ENCODE results near the gene PEX10.
"Not testable (repeated sequence)": the region's sequence is repeated elsewhere in the genome, so short reads cannot be mapped to it uniquely, and the experiment has no call there.

The PEX10 gene

GRCh38 chr1:2412395-2412772 lies at the start of gene PEX10:
PEX10 (minus strand) TSS chr1:2412564; CDS start chr1:2412502, 62 bp downstream.
- FAIRE-seq: no peak

- no peak for FAIRE-seq
Observed at GRCh38 chr1:2460996-2461751, 48.8 kb upstream of the PEX10 start.

- FAIRE-seq: no peak
Observed at GRCh38 chr1:2460203-2460602, 47.8 kb upstream of the PEX10 start.

GRCh38 chr1:2459757-2460156 lies 47.4 kb upstream of the PEX10 start:
- no peak for FAIRE-seq

- FAIRE-seq: not testable (repeated sequence)
Observed at GRCh38 chr1:2459102-2459753, 46.9 kb upstream of the PEX10 start.

GRCh38 chr1:2458687-2459086 lies 46.3 kb upstream of the PEX10 start:
- no peak for FAIRE-seq

- no peak for FAIRE-seq
Observed at GRCh38 chr1:2457444-2457843, 45.1 kb upstream of the PEX10 start.

- FAIRE-seq: no peak
Observed at GRCh38 chr1:2455757-2456156, 43.4 kb upstream of the PEX10 start.

GRCh38 chr1:2454227-2454626 lies 41.9 kb upstream of the PEX10 start:
- no peak for FAIRE-seq

- no peak for FAIRE-seq
Observed at GRCh38 chr1:2452932-2453315, 40.6 kb upstream of the PEX10 start.

GRCh38 chr1:2452201-2452931 lies 40.0 kb upstream of the PEX10 start:
- no peak for FAIRE-seq

- no peak for FAIRE-seq
Observed at GRCh38 chr1:2451741-2452140, 39.4 kb upstream of the PEX10 start.

- FAIRE-seq: no peak
Observed at GRCh38 chr1:2449636-2450454, 37.5 kb upstream of the PEX10 start.

GRCh38 chr1:2448098-2448445 lies 35.7 kb upstream of the PEX10 start:
- no peak for FAIRE-seq

GRCh38 chr1:2447276-2448097 lies 35.1 kb upstream of the PEX10 start:
- FAIRE-seq: no peak

- FAIRE-seq: no peak
Observed at GRCh38 chr1:2446861-2447260, 34.5 kb upstream of the PEX10 start.

- FAIRE-seq: no peak
Observed at GRCh38 chr1:2446394-2446793, 34.0 kb upstream of the PEX10 start.

- FAIRE-seq: no peak
Observed at GRCh38 chr1:2445823-2446215, 33.5 kb upstream of the PEX10 start.

GRCh38 chr1:2445162-2445822 lies 32.9 kb upstream of the PEX10 start:
- no peak for FAIRE-seq

GRCh38 chr1:2444138-2444591 lies 31.8 kb upstream of the PEX10 start:
- FAIRE-seq: no peak
